Adipocyte (in vitro differentiated cells): ENCODE results near the gene ANKRD35.
"Not testable (repeated sequence)": the region's sequence is repeated elsewhere in the genome, so short reads cannot be mapped to it uniquely, and the experiment has no call there.

Source experiments
- DNase-seq: peaks from one replicate; pipeline ENCODE4 v3.0.0-alpha.2; 2015; ENCODE audit warnings: low read depth
- H3K27me3 ChIP-seq: replicated peaks from 2 replicates; pipeline ENCODE4 v1.7.0; 2013; ENCODE audit warnings: mild to moderate bottlenecking, low read length, moderate library complexity; ENCODE audit not compliant: control insufficient read depth, insufficient read depth
- H3K36me3 ChIP-seq: 2 replicates; pipeline ENCODE4 v1.7.0; 2013; ENCODE audit warnings: low read length, mild to moderate bottlenecking, moderate library complexity; ENCODE audit not compliant: control insufficient read depth, insufficient read depth, severe bottlenecking
- H3K4me1 ChIP-seq: 2 replicates; pipeline ENCODE4 v1.7.0; 2013; ENCODE audit warnings: mild to moderate bottlenecking, low read length, moderate library complexity; ENCODE audit not compliant: control insufficient read depth, insufficient read depth
- H3K4me3 ChIP-seq: 2 replicates; pipeline ENCODE4 v1.7.0; 2013; ENCODE audit warnings: mild to moderate bottlenecking, low read length, moderate library complexity
- H3K9ac ChIP-seq: 2 replicates; pipeline ENCODE4 v1.7.0; 2013; ENCODE audit warnings: mild to moderate bottlenecking, low read length, moderate library complexity
- H3K9me3 ChIP-seq: 2 replicates; pipeline ENCODE4 v1.7.0; 2013; ENCODE audit warnings: mild to moderate bottlenecking, low read length, moderate library complexity; ENCODE audit not compliant: control insufficient read depth

ANKRD35 gene

DNA sequence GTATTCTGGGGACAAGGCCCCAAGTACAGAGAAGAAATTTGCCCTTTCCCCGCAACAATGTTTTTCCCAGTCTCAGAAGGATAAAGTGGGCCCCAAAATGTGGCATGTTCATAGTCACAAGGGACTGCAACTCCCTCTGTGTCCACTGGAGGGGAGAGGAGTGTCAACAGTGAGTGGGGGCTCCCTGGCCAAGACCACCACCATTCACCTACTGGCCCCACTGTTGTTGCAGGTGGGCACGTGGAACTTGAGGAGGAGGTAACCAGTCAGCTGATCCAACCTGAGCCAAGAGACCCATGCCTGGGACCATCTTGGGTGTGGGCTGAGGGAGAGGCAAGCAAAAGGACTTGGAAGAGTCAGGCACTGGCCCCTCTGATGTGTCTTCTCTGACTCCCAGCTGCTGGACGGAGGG, 39.5 kb downstream of the ANKRD35 start:
- H3K36me3 ChIP-seq = peaks cover 61% of the 10 kb centered on the region
- H3K27me3 ChIP-seq = no peaks in the 10 kb centered on the region
- H3K9me3 ChIP-seq = no peaks in the 10 kb centered on the region
- DNase-seq = peak; percentile 64
- peak overlapping the region; percentile 85 for H3K9ac ChIP-seq
- peaks cover 20% of the 10 kb centered on the region for H3K4me1 ChIP-seq
- peak overlapping the region; percentile 81 for H3K4me3 ChIP-seq

DNA sequence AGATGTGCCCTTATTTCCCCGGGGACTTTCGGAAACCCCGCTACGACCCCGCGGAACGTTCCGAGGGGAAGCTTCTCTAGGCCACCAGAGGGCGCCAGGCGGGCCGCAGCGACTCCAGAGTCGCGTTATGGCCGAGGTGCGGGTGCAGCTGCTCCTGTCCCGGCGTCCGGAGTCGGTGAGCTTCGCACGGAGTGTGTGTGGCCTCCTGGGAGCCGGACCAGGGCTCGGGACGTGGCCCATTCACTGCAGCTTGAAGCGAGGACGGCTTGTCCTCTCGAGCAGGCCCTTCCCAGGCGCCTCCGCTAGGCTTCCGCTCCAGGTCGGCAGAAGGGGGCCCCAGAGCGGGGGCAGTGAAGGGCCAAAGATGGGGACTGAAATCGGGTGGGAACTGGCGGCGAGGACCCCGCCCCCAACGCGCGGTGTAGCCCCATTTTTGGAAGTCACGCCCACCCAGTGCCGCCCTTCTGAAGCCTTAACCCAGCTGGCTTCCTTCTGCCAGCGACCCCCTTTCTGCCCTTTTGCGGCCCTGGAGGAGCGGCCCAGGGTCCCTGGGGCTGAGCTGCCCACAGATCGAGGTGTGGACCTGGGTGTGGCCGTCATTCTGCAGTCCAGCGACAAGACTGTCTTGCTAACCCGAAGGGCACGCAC, 40.0 kb downstream of the ANKRD35 start, which contains the start of gene NUDT17:
TSS of gene NUDT17 (plus strand) at position 117 of the 648 bp plus-strand sequence. CDS start at position 128, 11 bp downstream.
- H3K4me1 ChIP-seq = peaks cover 20% of the 10 kb centered on the region
- H3K27me3 ChIP-seq = no peaks in the 10 kb centered on the region
- H3K36me3 ChIP-seq = peaks cover 61% of the 10 kb centered on the region
- H3K9me3 ChIP-seq = no peaks in the 10 kb centered on the region
- peak within 1 kb of the TSS; percentile 81 for H3K4me3 ChIP-seq
- peak; percentile 94 for DNase-seq
- peak within 1 kb of the TSS; percentile 85 for H3K9ac ChIP-seq

DNA sequence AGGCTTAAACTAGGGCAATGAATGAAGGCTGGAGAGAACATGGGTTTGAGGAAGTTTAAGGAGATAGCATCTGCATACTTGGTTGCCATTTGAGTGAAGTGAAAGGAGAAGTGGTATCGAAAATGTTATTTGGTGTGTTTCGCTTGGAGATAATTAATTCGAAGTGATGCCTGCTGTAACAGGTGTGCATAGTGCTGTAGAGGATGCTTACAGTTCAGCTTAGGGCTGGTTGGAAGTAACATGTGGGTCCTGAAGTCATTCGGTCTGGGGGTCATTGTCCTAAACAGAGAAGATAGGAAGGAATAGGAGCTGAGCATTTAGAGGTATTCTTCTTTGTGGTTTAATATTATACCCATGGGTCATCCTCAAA, 40.5 kb downstream of the ANKRD35 start:
- Histone ChIP-seq H3K9me3 (no peaks in the 10 kb centered on the region), H3K9ac (peak overlapping the region; percentile 85), H3K4me3 (peak overlapping the region; percentile 81), H3K4me1 (peaks cover 16% of the 10 kb centered on the region), H3K27me3 (no peaks in the 10 kb centered on the region), H3K36me3 (peaks cover 61% of the 10 kb centered on the region)
- DNase-seq = no peak

DNA sequence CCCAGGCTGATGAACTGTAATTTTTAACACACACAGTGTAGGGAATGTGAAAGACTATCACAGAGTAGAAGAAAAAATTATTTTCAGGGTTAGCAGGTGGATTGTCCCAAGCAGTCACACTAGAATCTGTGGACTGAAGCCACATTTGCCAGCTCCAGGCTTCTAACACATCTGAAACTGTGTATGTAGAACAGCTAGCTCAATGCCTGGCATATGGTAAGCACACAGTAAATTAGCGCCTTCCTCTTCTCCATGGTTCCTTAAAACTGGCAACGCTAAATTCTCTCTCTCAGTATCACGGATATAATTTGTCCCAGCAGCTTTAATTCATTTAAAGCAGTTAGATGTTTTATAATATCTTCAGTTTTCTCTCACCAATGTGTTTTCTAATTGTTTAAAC, 42.6 kb downstream of the ANKRD35 start:
- Histone ChIP-seq H3K36me3 (peaks cover 60% of the 10 kb centered on the region), H3K9ac (no peak overlapping the region), H3K27me3 (no peaks in the 10 kb centered on the region), H3K4me3 (no peak overlapping the region), H3K9me3 (no peaks in the 10 kb centered on the region), H3K4me1 (peaks cover 11% of the 10 kb centered on the region)
- DNase-seq = no peak

DNA sequence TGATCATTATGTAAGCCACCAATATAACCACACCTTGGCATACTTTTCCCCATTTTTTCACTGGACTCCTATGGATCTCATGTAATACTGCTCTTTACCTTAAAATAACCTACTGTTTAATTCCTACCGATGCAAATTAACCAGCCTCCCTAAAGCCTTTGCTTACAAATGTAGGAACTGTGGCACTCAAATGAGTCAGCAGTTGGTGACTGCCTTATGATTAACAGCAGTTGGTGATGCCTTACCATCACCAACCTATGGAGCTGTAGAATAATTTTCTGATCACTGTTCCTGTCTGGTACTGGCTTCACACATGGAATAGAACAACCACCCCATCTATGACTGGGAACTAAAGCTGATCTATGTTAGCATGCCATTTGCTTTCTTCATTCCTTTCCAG, 48.0 kb downstream of the ANKRD35 start:
- Histone ChIP-seq H3K4me3 (no peak overlapping the region), H3K36me3 (peaks cover 100% of the 10 kb centered on the region), H3K4me1 (no peaks in the 10 kb centered on the region), H3K9me3 (no peaks in the 10 kb centered on the region), H3K9ac (no peak overlapping the region), H3K27me3 (no peaks in the 10 kb centered on the region)
- no peak for DNase-seq

DNA sequence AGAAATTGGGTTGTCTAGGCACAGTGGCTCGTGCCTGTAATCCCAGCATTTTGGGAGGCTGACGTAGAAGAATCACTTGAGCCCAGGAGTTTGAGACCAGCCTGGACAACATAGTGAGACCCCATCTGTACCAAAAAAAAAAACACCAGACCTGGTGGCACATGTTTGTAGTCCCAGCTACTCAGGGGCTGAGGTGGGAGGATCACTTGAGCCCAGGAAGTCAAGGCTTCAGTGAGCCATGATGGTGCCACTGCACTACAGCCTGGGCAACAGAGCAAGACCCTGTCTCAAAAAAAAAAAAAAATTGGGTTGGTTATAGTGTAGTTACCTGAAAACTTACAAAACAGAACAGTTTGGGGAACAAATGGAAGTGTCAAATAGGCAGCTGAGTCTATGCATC, 54.9 kb downstream of the ANKRD35 start:
- DNase-seq, H3K27me3 ChIP-seq, H3K4me1 ChIP-seq, H3K9ac ChIP-seq, H3K4me3 ChIP-seq, H3K9me3 ChIP-seq: not testable (repeated sequence)
- peaks cover 95% of the 10 kb centered on the region for H3K36me3 ChIP-seq

DNA sequence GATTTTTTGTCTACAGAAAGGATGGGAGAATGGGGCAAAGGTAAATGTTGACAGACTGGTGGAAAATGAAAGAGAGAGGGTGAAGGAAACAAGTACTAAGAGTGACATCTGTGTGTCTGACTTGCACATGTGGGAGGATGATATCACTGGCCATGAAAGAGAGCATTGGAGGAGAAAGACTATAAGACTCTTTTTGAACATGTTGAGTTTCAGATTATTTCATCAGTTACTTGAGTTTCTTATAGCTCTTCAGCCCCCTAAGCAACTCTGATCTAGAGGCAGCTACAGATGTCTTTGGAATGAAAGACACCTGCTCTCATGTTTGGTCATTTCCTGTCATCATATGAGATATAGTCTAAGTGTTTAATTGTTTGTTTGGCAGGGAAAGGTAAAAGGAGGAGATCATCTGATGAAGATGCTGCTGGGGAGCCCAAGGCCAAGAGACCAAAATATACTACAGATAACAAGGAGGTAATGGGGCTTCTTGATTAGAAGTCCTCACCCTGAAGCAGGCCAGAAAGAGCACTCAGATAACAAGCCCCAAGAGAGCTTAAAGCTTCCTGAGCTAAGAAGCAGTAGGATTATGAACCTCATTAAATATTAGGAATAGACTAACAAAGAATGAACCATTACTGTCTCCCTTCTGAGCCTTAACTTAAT, 57.2 kb downstream of the ANKRD35 start:
- Histone ChIP-seq H3K4me1 (peaks cover 8% of the 10 kb centered on the region), H3K36me3 (peaks cover 73% of the 10 kb centered on the region), H3K27me3 (no peaks in the 10 kb centered on the region), H3K9me3 (no peaks in the 10 kb centered on the region), H3K4me3 (no peak overlapping the region), H3K9ac (no peak overlapping the region)
- no peak for DNase-seq

DNA sequence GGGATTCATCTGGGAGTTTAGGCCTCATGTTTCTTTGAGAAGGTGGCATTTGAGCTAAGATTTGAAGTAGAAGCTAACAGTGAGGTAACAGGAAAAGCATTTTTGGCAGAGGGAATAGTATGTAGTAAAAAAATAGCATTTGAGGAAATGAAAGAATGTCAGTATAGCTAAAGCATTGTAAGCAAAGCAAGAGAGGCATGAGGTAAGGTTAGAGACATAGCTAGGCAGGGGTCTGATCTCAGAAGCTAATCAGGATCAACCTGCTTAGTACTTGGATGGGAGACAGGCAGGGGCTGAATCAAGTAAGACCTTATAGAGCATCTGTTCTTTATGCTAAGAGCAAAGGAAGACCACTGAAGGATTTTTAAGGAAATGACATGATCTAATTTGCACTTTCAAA, 57.7 kb downstream of the ANKRD35 start:
- DNase-seq = no peak
- Histone ChIP-seq H3K9ac (no peak overlapping the region), H3K27me3 (no peaks in the 10 kb centered on the region), H3K4me1 (peaks cover 8% of the 10 kb centered on the region), H3K4me3 (no peak overlapping the region), H3K36me3 (peaks cover 68% of the 10 kb centered on the region), H3K9me3 (no peaks in the 10 kb centered on the region)

DNA sequence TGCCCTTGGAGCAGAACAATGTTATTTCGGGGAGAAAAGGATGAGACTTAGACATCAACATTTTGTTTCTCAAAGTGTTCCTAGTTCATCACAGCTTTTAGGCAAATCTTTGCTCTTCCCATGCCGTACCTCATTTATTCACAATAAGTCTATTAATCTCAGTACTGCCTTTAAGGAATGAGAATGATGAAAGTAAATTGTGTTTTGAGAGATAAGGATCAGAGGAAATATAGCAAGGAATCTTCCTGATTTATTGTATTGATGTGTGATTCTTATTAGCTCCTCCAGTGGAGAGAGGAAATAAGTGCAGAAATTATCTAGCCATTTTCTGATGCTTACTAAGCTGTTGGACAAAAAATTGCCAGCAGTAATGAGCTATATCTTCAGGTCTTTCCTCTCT, 59.6 kb downstream of the ANKRD35 start:
- Histone ChIP-seq H3K36me3 (peaks cover 48% of the 10 kb centered on the region), H3K4me3 (peak overlapping the region; percentile 98), H3K9ac (no peak overlapping the region), H3K9me3 (no peaks in the 10 kb centered on the region), H3K4me1 (peaks cover 8% of the 10 kb centered on the region), H3K27me3 (no peaks in the 10 kb centered on the region)
- DNase-seq = no peak

DNA sequence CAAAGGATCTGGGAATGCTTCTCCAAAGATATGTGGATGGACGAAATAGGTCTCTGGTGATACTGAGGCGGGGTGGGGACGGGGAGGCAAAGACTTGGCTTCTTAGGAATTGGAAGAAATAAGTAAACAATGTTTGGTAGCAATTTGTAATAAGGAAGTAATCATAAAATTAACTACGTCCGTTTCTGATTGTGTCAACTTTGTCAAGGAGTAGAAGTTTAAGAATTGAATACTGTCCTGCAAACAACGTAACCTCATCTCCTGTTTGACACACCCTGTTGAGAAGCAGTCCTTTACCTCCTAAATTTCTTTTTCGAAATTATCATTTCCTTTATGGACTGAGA, 61.2 kb downstream of the ANKRD35 start:
- Histone ChIP-seq H3K36me3 (peaks cover 33% of the 10 kb centered on the region), H3K4me3 (peak overlapping the region; percentile 98), H3K27me3 (no peaks in the 10 kb centered on the region), H3K4me1 (peaks cover 8% of the 10 kb centered on the region), H3K9ac (peak overlapping the region; percentile 98), H3K9me3 (no peaks in the 10 kb centered on the region)
- DNase-seq = no peak

DNA sequence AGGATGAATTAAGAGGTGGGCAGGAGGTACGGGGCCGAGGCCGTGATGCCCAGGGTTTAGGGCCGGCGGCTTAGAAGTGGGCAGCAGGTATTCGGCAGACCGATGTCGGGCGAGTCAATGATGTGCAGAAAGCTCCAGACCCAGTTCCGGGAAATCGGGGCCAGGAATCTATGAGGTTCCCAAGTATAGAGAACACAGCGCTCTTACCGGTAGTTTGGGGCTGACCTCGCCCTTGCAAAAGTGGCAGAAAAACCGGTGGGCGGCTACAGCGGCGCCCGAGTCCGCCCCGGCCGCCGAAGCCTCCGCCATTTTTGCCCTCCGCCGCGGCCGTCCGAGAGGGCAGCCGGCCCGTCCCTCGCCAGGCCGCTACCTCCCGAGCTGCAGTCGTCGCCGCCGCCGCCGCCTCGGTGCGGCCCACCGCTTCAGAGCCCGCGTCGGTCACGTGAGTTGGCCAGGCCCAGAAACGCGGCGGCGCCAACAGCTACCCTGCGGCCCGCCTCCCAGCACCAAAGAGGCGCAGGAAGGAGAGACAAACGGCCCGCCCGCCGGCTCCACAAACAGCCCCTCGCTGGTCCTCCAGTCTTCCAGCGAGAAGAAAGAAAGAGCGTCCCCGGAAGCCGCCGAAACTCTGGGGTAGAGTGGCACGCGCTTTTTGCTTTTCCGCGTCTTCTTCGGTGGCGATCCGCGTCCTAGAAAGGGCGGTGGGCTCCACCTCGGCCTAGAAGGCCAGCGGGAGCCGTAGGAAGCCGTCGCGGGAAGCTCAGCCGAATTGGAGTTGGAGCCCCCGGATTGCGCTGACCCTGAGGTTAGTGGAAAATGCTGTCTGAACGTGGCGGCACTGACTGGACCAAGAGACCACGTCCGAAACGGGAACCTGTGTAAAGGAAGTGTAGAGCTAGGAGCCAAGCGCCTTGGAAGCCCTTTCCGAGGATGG, 61.8 kb downstream of the ANKRD35 start, which contains the start of the genes POLR3C and RNF115:
TSS of gene POLR3C (plus strand) at position 636 of the 934 bp plus-strand sequence. CDS start 1,577 bp downstream, outside the sequence.
TSS of gene RNF115 (minus strand) at position 531 of the 934 bp plus-strand sequence. CDS start at position 309, 222 bp downstream.
- H3K27me3 ChIP-seq = no peaks in the 10 kb centered on the region
- H3K9ac ChIP-seq = peak within 1 kb of the TSS; percentile 98

More for the DNA sequence above, 61.8 kb downstream of the ANKRD35 start, which contains the start of the genes POLR3C and RNF115:
- peak; percentile 97 for DNase-seq
- Histone ChIP-seq H3K36me3 (peaks cover 26% of the 10 kb centered on the region), H3K9me3 (no peaks in the 10 kb centered on the region), H3K4me3 (peak within 1 kb of the TSS; percentile 98), H3K4me1 (peaks cover 8% of the 10 kb centered on the region)
